Neural cell (in vitro differentiated cells): ENCODE results near the gene RALA. TPM values are rescaled to one million over a fixed set of nuclear protein-coding genes. Genes with fewer than 3 reads are reported as not detected.

ENCODE experiments used
- H2AFZ ChIP-seq: fragments of 200-600, 300-800 bp; sonication (generic), shearing (Covaris generic); 2 replicates; pipeline ENCODE4 v1.6.0; 2014; ENCODE audit warnings: low read depth, mild to moderate bottlenecking, antibody characterized with exemption, low read length, moderate library complexity
- H3F3A ChIP-seq: fragments of 200-600 bp; shearing (Covaris generic); 2 replicates; pipeline ENCODE4 v1.6.1; 2016; ENCODE audit warnings: mild to moderate bottlenecking, moderate library complexity, mixed read lengths, antibody characterized with exemption, low read length; ENCODE audit not compliant: insufficient read depth, poor library complexity, severe bottlenecking
- H3K27ac ChIP-seq: fragments of 200-600, 300-800 bp; sonication (generic), shearing (Covaris generic); 2 replicates; pipeline ENCODE4 v1.5.1; 2014; ENCODE audit warnings: mild to moderate bottlenecking, low read length, moderate library complexity
- H3K27me3 ChIP-seq: fragments of 300-800, 200-600 bp; sonication (generic), shearing (Covaris generic); 2 replicates; pipeline ENCODE4 v1.6.0; 2014; ENCODE audit warnings: mild to moderate bottlenecking, low read depth, low read length, moderate library complexity; ENCODE audit not compliant: insufficient read depth
- H3K36me3 ChIP-seq: fragments of 300-800, 200-600 bp; sonication (generic), shearing (Covaris generic); 2 replicates; pipeline ENCODE4 v1.5.1; 2014; ENCODE audit warnings: mild to moderate bottlenecking, antibody characterized with exemption, low read length, moderate library complexity; ENCODE audit not compliant: insufficient read depth
- H3K4me2 ChIP-seq: fragments of 300-800, 200-600 bp; sonication (generic), shearing (Covaris generic); 2 replicates; pipeline ENCODE4 v1.6.0; 2014; ENCODE audit warnings: mild to moderate bottlenecking, low read length
- H3K4me3 ChIP-seq: fragments of 300-800, 200-600 bp; sonication (generic), shearing (Covaris generic); 2 replicates; pipeline ENCODE4 v1.5.1; 2014; ENCODE audit warnings: mild to moderate bottlenecking, low read length, moderate library complexity
- H3K79me2 ChIP-seq: fragments of 200-600 bp; shearing (Covaris generic); replicated peaks from 2 replicates; pipeline ENCODE4 v1.6.0; 2014; ENCODE audit warnings: mild to moderate bottlenecking, low read length, moderate library complexity; ENCODE audit not compliant: insufficient read depth
- H3K9ac ChIP-seq: fragments of 300-800, 200-600 bp; sonication (generic), shearing (Covaris generic); 2 replicates; pipeline ENCODE4 v1.6.1; 2016; ENCODE audit warnings: mild to moderate bottlenecking, low read length, mixed read lengths
- H3K9me2 ChIP-seq: fragments of 200-600 bp; shearing (Covaris generic); 2 replicates; pipeline ENCODE4 v1.6.1; 2016; ENCODE audit warnings: mild to moderate bottlenecking, low read length, mixed read lengths; ENCODE audit not compliant: insufficient read depth
- H3K9me3 ChIP-seq: fragments of 200-600, 300-800 bp; sonication (generic), shearing (Covaris generic); 2 replicates; pipeline ENCODE4 v1.6.1; 2016; ENCODE audit warnings: mild to moderate bottlenecking, mixed run types, low read length, moderate library complexity, mixed read lengths
- H4K20me1 ChIP-seq: fragments of 200-600 bp; shearing (Covaris generic); 2 replicates; pipeline ENCODE4 v1.6.1; 2016; ENCODE audit warnings: mild to moderate bottlenecking, mixed run types; ENCODE audit not compliant: insufficient read depth
- EP300 ChIP-seq: fragments of 450-650 bp; conservative IDR thresholded peaks from 2 replicates; pipeline ENCODE4 v1.6.1; 2014; ENCODE audit warnings: antibody characterized with exemption, mild to moderate bottlenecking, moderate library complexity; ENCODE audit not compliant: poor library complexity, severe bottlenecking
- EZH2 ChIP-seq: fragments of 200-600, 300-800 bp; shearing (Covaris generic), sonication (generic); IDR thresholded peaks from 2 replicates; pipeline ENCODE4 v1.6.1; 2014; ENCODE audit warnings: antibody characterized with exemption, low read length, borderline replicate concordance, mild to moderate bottlenecking; ENCODE audit not compliant: insufficient read depth, poor library complexity, severe bottlenecking
- MXI1 ChIP-seq: fragments of 450-650 bp; conservative IDR thresholded peaks from 2 replicates; pipeline ENCODE4 v1.6.1; 2014; ENCODE audit warnings: antibody characterized with exemption, mild to moderate bottlenecking; ENCODE audit not compliant: poor library complexity, severe bottlenecking
- POLR2AphosphoS5 ChIP-seq: IDR thresholded peaks from 2 replicates; pipeline ENCODE4 v1.6.1; 2012
- RAD21 ChIP-seq: fragments of 450-650 bp; conservative IDR thresholded peaks from 2 replicates; pipeline ENCODE4 v1.6.1; 2014; ENCODE audit warnings: antibody characterized with exemption, mild to moderate bottlenecking, moderate library complexity
- SMC3 ChIP-seq: fragments of 450-650 bp; conservative IDR thresholded peaks from 2 replicates; pipeline ENCODE4 v1.6.1; 2014; ENCODE audit warnings: antibody characterized with exemption, mild to moderate bottlenecking, moderate library complexity; ENCODE audit not compliant: poor library complexity
- TAF1 ChIP-seq: IDR thresholded peaks from 2 replicates; pipeline ENCODE4 v1.6.1; 2012; ENCODE audit warnings: low read depth
- polyA minus RNA-seq: library from RNA; depleted of rRNA, polyadenylated mRNA; stranded (reverse); fragments of >200 nt; gene quantifications from 2 replicates; pipeline ENCODE4 v1.2.3, GENCODE V29; 2014
- polyA plus RNA-seq: library from polyadenylated mRNA; depleted of rRNA; stranded (reverse); fragments of >200 nt; gene quantifications from 2 replicates; pipeline ENCODE4 v1.2.3, GENCODE V29; 2014
- TF ChIP-seq, protein P1 (sequence below): IDR thresholded peaks from 2 replicates; pipeline ENCODE4 v1.6.1; 2012; ENCODE audit warnings: borderline replicate concordance
- TF ChIP-seq, protein P2 (sequence below): fragments of 450-650 bp; IDR thresholded peaks from 2 replicates; pipeline ENCODE4 v1.5.1; 2014; ENCODE audit warnings: antibody characterized with exemption, mild to moderate bottlenecking, moderate library complexity; ENCODE audit not compliant: poor library complexity, severe bottlenecking

RALA gene, protein sequence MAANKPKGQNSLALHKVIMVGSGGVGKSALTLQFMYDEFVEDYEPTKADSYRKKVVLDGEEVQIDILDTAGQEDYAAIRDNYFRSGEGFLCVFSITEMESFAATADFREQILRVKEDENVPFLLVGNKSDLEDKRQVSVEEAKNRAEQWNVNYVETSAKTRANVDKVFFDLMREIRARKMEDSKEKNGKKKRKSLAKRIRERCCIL
- polyA plus RNA-seq (31.4 and 36.2 TPM in 2 replicates), polyA minus RNA-seq (34.6 and 42.0 TPM in 2 replicates)

DNA sequence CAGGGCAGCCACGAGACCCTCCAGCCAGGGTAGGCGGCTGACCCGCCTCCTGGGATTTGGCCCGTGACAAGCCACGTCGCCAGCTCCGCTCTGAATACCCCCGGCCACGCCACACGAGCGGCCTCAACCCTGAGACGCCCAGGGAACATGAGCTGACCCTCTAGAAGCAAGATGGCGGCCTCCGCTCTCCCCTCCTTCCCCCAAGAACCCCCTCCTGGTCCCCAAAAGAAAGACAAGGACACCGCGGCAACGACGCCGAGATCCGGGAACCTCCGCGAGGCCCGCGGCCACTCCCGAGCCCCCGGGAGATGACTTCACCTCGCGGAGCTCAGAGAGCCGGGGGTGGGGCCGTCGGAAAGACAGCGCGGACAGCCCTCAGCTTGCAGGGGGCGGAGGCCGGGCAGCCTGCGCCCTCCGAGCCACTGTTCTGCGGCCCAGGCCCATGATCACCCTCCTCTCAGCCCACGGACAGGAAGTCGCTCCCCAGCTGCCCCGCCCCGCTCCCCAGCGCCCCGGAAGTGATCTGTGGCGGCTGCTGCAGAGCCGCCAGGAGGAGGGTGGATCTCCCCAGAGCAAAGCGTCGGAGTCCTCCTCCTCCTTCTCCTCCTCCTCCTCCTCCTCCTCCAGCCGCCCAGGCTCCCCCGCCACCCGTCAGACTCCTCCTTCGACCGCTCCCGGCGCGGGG, at the start of gene RALA:
Gene RALA (plus strand): TSS at position 526 of the 685 bp plus-strand sequence. CDS start 63,096 bp downstream, outside the sequence.
- H2AFZ ChIP-seq, result peak within 1 kb of the TSS; percentile 98
- H3K9me3 ChIP-seq, result no peaks in the 10 kb centered on the region
- H3K9me2 ChIP-seq, result no peaks in the 10 kb centered on the region
- peak within 1 kb of the TSS; percentile 74 for H3K4me3 ChIP-seq
- peak within 1 kb of the TSS; percentile 95 for H3K4me2 ChIP-seq
- no peak for TF ChIP-seq EZH2
- TF ChIP-seq, protein P1, sequence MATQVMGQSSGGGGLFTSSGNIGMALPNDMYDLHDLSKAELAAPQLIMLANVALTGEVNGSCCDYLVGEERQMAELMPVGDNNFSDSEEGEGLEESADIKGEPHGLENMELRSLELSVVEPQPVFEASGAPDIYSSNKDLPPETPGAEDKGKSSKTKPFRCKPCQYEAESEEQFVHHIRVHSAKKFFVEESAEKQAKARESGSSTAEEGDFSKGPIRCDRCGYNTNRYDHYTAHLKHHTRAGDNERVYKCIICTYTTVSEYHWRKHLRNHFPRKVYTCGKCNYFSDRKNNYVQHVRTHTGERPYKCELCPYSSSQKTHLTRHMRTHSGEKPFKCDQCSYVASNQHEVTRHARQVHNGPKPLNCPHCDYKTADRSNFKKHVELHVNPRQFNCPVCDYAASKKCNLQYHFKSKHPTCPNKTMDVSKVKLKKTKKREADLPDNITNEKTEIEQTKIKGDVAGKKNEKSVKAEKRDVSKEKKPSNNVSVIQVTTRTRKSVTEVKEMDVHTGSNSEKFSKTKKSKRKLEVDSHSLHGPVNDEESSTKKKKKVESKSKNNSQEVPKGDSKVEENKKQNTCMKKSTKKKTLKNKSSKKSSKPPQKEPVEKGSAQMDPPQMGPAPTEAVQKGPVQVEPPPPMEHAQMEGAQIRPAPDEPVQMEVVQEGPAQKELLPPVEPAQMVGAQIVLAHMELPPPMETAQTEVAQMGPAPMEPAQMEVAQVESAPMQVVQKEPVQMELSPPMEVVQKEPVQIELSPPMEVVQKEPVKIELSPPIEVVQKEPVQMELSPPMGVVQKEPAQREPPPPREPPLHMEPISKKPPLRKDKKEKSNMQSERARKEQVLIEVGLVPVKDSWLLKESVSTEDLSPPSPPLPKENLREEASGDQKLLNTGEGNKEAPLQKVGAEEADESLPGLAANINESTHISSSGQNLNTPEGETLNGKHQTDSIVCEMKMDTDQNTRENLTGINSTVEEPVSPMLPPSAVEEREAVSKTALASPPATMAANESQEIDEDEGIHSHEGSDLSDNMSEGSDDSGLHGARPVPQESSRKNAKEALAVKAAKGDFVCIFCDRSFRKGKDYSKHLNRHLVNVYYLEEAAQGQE, result peak; percentile 90
- TF ChIP-seq POLR2AphosphoS5, result peak; percentile 92
- peak; percentile 43 for TF ChIP-seq EP300
- TF ChIP-seq MXI1, result no peak
- TF ChIP-seq RAD21, result no peak
- TF ChIP-seq SMC3, result no peak
- TF ChIP-seq, protein P2, sequence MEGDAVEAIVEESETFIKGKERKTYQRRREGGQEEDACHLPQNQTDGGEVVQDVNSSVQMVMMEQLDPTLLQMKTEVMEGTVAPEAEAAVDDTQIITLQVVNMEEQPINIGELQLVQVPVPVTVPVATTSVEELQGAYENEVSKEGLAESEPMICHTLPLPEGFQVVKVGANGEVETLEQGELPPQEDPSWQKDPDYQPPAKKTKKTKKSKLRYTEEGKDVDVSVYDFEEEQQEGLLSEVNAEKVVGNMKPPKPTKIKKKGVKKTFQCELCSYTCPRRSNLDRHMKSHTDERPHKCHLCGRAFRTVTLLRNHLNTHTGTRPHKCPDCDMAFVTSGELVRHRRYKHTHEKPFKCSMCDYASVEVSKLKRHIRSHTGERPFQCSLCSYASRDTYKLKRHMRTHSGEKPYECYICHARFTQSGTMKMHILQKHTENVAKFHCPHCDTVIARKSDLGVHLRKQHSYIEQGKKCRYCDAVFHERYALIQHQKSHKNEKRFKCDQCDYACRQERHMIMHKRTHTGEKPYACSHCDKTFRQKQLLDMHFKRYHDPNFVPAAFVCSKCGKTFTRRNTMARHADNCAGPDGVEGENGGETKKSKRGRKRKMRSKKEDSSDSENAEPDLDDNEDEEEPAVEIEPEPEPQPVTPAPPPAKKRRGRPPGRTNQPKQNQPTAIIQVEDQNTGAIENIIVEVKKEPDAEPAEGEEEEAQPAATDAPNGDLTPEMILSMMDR, result no peak
- peak; percentile 83 for TF ChIP-seq TAF1
- no peaks in the 10 kb centered on the region for H4K20me1 ChIP-seq
- no peaks in the 10 kb centered on the region for H3K36me3 ChIP-seq
- no peaks in the 10 kb centered on the region for H3F3A ChIP-seq
- H3K79me2 ChIP-seq, result peaks cover 52% of the 10 kb centered on the region
- H3K27me3 ChIP-seq, result no peaks in the 10 kb centered on the region
- H3K27ac ChIP-seq, result peak within 1 kb of the TSS; percentile 95
- peak within 1 kb of the TSS; percentile 98 for H3K9ac ChIP-seq

DNA sequence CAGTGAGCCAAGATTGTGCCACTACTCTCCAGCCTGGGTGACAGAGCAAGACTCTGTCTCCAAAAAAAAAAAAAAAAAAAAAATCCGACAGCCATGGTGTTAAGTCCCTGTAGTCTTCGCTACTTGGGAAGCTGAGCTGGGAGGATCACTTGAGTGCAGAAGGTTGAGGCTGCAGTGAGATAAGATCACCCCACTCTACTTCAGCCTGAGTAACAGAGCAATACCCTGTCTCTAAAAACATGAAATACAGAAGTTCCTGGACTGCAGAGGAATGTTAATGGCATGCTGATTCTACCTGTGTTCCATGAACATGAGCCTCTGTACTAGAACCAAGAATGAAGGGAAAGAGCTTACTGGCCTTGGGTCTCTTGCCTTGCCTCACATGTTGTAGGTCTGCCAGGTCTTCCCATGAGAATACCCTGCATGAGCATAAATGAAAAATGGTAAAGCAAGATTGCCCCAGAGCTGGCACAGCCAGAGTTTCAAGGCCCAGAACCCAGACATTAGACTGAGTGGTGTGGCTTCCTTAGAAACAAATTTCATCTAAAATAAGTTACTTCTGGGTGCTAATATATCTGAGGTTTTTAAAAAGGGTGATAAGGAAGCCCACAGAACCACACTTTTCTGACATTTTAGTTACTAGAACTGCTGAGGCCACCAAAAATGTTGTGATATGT, 48.6 kb upstream of the RALA start:
- peaks cover 9% of the 10 kb centered on the region for H3K36me3 ChIP-seq

More for the DNA sequence above, 48.6 kb upstream of the RALA start:
- Histone ChIP-seq H2AFZ (no peak overlapping the region), H3K79me2 (peaks cover 7% of the 10 kb centered on the region), H3K9me2 (no peaks in the 10 kb centered on the region), H3K9me3 (no peaks in the 10 kb centered on the region), H3K4me3 (no peak overlapping the region), H3K4me2 (no peak overlapping the region), H4K20me1 (no peaks in the 10 kb centered on the region), H3K27ac (no peak overlapping the region), H3K27me3 (no peaks in the 10 kb centered on the region), H3F3A (no peaks in the 10 kb centered on the region), H3K9ac (no peak overlapping the region)
- TF ChIP-seq MXI1, result no peak
- TF ChIP-seq RAD21, result no peak
- no peak for TF ChIP-seq TAF1
- TF ChIP-seq SMC3, result no peak
- no peak for TF ChIP-seq EP300
- TF ChIP-seq, protein P1, result no peak
- TF ChIP-seq, protein P2, result no peak
- TF ChIP-seq POLR2AphosphoS5, result no peak
